ENCODE results near the gene GPBP1.
"Not testable (repeated sequence)": the region's sequence is repeated elsewhere in the genome, so short reads cannot be mapped to it uniquely, and the experiment has no call there.

GPBP1 gene

DNA sequence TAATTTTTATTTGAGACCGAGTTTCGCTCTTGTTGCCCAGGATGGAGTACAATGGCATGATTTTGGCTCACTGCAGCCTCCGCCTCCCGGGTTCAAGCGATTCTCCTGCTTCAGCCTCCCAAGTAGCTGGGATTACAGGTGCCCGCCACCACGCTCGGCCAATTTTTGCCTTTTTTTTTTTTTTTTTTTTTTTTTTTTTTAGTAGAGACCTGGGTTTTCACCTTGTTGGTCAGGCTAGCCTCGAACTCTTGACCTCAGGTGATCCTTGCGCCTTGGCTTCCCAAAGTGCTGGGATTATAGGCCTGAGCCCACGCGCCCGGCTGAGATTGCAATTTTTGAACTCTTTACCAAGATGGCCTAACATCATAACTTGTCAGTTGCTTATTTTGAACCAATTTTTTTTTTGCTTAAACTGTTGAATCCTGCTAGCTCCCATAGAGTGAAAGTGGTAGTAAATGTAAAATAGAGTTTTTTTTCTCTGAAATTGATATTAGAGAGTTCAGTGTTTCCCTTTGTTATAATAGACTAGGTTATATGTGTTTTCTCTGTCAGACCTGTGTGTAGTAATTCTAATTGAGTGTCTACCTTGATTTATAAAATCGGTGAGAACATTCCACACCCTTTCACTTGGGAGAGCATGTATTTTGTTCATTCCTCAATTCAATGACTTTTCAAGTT, 3.8 kb downstream of the GPBP1 start:
- DNase-seq (ENCODE audit: low spot score): no peak

GRCh38 chr5:57178238-57178637, 4.4 kb downstream of the GPBP1 start:
- DNase-seq (ENCODE audit: low spot score): not testable (repeated sequence)

DNA sequence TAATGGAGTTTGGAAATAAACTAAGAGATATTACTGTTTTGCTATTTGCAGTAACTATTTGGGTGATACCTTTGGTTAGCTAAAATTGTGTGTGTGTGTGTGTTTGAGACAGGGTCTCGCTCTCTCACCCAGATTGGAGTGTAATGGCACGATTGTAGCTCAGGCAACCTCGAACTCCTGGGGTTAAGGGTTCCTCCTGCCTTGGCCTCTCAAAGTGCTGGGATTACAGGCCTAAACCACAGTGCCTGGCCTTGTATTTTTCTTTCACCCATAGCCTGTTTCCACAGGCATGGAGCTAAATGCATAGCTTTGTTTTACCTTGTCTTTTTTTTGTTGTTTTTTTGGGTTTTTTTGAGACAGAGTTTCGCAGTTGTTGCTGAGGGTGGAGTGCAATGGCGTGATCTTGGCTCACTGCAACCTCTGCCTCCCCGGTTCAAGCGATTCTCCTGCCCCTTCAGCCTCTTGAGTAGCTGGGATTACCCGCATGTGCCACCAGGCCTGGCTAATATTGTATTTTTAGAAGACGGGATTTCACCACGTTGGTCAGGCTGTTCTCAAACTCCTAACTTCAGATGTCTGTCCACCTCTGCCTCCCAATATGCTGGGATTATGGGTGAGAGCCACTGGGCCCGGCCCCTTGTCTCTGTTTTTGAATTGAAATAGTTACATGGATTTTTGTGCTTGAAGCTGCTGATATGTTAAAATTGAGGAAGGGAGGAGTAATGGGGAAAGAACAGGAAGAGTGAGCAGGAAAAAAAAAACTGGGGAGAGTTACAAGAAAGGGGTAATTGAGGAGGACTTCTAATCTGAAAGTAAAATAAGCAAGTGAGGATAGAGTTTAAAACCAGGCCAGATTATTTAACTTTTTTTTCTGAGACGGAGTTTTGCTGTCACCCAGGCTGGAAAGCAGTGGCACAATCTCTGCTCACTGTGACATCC, 5.7 kb downstream of the GPBP1 start:
- DNase-seq (ENCODE audit: low spot score): no peak

GRCh38 chr5:57181154-57181553, 7.3 kb downstream of the GPBP1 start:
- peak; percentile 31 for DNase-seq (ENCODE audit: low spot score)

GRCh38 chr5:57184322-57184721, 10.5 kb downstream of the GPBP1 start:
- DNase-seq (ENCODE audit: low spot score): no peak

DNA sequence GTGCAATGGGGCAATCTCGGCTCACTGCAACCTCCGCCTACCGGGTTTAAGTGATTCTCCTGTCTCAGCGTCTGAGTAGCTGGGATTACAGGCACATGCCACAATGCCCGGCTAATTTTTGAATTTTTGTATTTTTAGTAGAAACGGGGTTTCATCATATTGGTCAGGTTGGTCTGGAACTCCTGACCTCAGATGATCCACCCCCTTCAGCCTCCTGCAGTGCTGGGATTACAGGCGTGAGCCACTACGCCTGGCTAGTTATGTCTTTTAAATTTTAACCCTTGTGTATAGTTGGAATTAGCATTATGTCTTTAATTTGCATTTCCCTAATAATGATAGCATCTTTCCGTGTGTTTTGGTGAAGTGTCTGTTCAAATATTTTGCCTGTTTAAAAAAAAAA, 11.5 kb downstream of the GPBP1 start:
- no peak for DNase-seq (ENCODE audit: low spot score)

DNA sequence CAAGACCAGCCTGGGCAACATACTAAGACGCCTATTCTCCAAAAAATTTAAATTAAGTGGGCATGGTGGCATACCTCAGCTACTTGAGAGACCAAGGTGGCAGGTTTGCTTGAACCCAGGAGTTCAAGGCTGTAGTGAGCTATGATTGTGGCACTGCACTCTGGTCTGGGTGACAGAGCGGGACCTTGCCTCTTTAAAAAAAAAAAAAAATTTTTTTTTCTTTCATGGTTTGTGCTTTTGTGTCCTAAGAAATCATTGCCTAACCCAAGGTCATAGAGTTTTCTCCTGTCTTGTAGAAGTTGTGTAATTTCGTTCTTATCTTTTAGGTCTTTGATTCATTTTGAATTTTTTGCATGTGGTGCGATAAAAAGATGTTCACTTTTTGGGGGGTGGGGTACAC, 12.3 kb downstream of the GPBP1 start:
- no peak for DNase-seq (ENCODE audit: low spot score)

- DNase-seq (ENCODE audit: low spot score): not testable (repeated sequence)
Measured at GRCh38 chr5:57187977-57188376, 14.1 kb downstream of the GPBP1 start.

DNA sequence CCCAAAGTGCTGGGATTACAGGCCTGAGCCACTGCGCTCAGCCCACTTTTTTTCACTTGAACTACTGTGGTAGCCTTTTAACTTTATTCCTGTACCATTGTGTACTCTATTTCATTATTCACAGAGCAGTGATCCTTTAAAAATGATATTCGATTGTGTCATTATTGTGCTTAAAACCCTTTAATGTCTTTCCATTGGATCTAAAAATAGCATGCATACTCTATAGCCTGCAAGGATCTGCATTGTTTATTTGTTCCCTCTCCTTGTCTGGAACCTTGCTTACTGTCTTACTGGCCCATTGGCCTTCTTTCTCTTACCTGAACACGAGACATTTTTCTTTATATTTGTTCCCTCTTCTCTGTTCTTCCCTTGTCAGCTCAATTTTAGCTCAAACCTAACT, 15.7 kb downstream of the GPBP1 start:
- DNase-seq (ENCODE audit: low spot score): no peak

DNA sequence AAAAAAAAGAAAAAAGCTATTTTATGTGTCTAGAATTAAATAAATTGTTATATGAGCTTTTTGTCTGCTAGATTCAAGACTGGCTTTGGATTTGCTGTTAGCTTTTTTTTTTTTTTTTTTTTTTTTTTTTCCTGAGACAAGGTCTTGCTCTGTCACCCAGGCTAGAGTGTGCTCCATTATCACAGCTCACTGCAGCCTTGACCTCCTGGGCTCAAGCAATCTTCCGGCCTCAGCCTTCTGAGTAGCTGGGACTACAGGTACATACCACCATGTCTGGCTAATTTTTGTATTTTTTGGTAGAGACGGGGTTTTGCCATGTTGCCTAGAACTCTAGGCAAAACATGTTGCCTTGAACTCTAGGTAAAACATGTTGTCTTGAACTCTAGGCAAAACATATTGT, 16.7 kb downstream of the GPBP1 start:
- DNase-seq (ENCODE audit: low spot score): no peak

GRCh38 chr5:57191163-57191562, 17.3 kb downstream of the GPBP1 start:
- no peak for DNase-seq (ENCODE audit: low spot score)

DNA sequence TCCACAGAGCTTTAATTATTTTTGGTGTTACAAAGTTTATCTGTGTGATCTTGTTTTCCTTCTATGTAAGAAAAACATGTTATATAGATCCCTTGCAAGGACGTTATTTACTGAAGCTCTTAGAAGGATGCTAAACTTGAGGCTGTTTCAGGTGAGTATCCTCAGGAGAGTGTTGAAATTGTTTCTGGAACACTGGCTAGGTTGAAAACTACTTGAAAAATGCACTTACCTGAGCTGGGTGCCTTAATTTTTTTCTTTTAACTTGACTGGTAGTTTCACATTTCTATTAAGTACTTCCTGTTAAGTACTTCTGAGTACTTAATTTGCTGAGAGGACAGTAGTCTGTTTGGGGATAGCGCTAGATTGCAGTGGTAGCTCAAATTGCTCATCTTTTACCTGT, 18.1 kb downstream of the GPBP1 start:
- no peak for DNase-seq (ENCODE audit: low spot score)

- not testable (repeated sequence) for DNase-seq (ENCODE audit: low spot score)
Measured at GRCh38 chr5:57192832-57193231, 19.0 kb downstream of the GPBP1 start.

- peak; percentile 42 for DNase-seq (ENCODE audit: low spot score)
Measured at GRCh38 chr5:57193757-57194413, 20.0 kb downstream of the GPBP1 start.

DNA sequence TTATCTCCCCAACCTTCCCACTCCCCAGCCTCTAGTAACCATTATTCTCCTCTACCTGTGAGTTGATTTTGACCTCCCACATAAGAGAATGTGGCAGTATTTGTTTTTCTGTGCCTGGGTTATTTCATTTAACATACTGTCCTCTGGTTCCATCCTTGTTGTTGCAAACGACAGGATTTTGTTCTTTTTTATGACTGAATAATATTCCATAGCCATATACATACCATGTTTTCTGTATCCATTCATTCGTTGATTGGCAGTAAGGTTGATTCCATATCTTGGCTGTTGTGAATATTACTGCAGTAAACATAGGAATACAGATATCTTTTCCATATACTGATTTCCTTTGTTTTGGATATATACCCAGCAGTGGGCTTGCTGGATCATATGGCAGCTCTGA, 20.8 kb downstream of the GPBP1 start:
- DNase-seq (ENCODE audit: low spot score): no peak

- no peak for DNase-seq (ENCODE audit: low spot score)
Measured at GRCh38 chr5:57195060-57195459, 21.2 kb downstream of the GPBP1 start.

GRCh38 chr5:57199866-57200265, 26.0 kb downstream of the GPBP1 start:
- no peak for DNase-seq (ENCODE audit: low spot score)

- DNase-seq (ENCODE audit: low spot score): no peak
Measured at GRCh38 chr5:57202811-57203210, 29.0 kb downstream of the GPBP1 start.

DNA sequence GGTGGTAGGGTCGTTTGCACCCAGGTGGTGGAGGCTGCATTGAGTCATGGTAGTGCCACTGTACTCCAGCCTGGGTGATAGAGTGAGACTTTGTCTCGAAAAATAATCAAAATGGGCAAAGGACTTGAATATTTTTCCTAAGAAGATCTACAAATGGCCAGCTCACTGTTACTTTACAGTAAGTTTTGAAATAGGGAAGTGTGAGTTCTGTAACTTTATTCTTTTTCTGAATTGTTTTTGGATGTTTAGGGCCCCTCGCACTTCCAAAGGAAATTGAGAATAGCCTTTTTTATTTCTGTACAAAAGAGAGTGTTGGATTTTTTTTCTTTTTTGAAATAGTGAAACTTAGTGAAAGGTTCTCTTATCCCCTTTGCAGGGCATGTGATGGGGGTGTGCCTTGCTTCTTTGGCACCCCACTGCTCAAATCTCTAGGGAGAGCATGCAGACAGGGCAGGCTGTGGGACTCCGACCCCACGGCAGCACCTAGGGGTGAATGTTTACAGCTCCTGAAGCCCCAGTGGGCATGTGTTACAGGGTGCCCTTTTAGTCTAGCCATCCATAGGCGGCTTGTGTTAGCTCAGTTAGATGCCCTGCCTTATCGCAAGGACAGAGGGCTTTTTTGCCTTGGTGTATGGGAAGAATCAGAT, 33.3 kb downstream of the GPBP1 start:
- DNase-seq (ENCODE audit: low spot score): no peak

- DNase-seq (ENCODE audit: low spot score): no peak
Measured at GRCh38 chr5:57207681-57208080, 33.8 kb downstream of the GPBP1 start.

DNA sequence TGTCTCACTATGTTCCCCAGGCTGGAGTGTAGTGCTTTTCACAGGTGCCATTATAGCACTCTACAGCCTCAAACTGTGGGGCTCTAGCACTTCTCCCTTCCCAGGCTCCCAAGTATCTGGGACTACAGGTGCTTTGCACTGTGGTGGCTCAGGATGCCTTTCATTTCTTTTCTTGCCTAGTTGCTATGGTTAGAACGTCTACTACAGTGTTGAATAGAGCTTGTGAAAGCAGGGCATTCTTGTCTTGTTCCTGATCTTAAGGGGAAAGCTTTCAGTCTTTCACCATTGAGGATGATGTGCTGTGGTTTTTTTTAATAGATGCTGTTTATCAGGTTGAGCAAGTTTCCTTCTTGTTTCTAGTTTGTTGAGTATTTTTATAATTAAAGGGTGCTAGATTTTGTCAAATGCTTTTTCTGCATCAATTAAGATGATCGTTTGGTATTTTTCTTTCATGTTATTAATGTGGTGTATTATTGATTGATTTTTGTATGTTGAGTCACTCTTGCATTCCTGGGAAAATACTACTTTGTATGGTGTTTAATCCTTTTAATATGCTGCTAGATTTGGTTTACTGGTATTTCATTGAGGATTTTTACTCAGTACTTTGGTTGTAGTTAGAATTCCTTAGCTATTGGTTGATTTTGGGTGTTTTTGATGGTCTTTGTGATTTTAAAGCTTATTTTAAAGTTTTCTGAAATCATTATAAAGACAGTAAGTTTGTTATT, 35.6 kb downstream of the GPBP1 start:
- no peak for DNase-seq (ENCODE audit: low spot score)

DNA sequence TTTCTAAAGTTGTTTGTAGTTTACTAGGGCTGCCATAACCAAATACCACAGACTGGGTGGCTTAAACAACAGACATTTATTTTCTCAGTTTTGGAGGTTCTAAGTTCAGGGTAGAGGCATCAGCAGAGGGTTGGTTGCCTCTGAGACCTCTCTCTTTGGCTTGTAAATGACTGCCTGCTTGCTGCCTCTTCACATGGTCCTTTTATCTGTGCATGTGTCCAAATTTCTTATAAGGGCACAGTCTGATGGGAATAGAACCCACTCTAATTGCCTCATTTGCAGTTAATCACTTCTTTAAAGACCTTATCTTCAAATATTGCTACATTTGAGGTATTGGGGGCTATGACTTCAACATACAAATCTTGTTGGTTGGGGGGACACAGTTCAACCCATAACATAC, 36.8 kb downstream of the GPBP1 start:
- no peak for DNase-seq (ENCODE audit: low spot score)
